OCI-LY3 (cell line): Measurements from ENCODE around the gene MRPL52.

ENCODE experiments used
- EZH2phosphoT487 ChIP-seq: fragments of 200-600 bp; shearing (Covaris generic); IDR thresholded peaks from 2 replicates; pipeline ENCODE4 v1.6.1; 2018; ENCODE audit warnings: antibody characterized with exemption, mixed run types, low read depth
- TF ChIP-seq, protein P1 (sequence below): fragments of 200-600, 300-600 bp; sonication (generic); IDR thresholded peaks from 2 replicates; pipeline ENCODE4 v1.5.1; 2014; ENCODE audit warnings: antibody characterized with exemption, low read length, low read depth

DNA sequence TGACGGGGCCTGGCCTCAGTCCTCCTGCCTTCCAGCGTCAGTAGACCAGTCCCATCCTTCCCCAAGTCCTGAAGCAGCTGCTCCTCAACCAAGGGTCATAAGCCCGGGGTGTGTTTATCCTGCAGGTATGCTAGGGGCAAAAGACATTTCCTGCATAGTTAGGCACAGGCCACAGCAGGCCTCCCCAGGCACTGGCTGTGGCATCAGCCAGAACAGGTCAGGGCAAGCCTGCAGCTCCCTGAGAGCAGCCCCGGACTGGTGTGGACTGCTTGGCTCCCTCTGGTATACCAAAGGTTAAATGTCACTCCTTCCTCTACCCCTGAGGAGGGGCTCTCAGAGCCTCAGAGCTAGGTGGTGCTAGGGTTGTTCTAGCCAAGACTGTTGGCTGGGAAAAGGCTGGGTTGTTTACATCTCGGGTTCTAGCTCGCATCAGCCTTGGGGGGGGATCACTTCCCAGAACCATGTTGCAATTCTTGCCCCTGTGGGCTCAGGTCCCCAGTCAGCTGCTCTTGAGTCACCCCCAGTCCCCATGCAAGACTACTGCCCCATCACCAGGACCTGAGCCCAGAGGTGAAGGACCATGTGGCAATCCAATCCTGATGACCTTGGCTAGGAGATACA is 9.6 kb downstream of the MRPL52 start:
- TF ChIP-seq, protein P1, sequence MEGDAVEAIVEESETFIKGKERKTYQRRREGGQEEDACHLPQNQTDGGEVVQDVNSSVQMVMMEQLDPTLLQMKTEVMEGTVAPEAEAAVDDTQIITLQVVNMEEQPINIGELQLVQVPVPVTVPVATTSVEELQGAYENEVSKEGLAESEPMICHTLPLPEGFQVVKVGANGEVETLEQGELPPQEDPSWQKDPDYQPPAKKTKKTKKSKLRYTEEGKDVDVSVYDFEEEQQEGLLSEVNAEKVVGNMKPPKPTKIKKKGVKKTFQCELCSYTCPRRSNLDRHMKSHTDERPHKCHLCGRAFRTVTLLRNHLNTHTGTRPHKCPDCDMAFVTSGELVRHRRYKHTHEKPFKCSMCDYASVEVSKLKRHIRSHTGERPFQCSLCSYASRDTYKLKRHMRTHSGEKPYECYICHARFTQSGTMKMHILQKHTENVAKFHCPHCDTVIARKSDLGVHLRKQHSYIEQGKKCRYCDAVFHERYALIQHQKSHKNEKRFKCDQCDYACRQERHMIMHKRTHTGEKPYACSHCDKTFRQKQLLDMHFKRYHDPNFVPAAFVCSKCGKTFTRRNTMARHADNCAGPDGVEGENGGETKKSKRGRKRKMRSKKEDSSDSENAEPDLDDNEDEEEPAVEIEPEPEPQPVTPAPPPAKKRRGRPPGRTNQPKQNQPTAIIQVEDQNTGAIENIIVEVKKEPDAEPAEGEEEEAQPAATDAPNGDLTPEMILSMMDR: no peak
- no peak for TF ChIP-seq EZH2phosphoT487
